Thyroid gland (tissue), 4 donors: ENCODE results near the gene DLX1. TPM values are rescaled to one million over a fixed set of nuclear protein-coding genes. Genes with fewer than 3 reads are reported as not detected.

Source experiments
- DNase-seq, 2 donors: peaks; one replicate each; pipeline ENCODE4 v3.0.0-alpha.2; 2019
- H3K27ac ChIP-seq, 3 donors: fragments of 200-600 bp; sonication (generic); 1 replicate in 2 of 3; 2 replicates in 1 of 3; pipeline ENCODE4 v1.5.1; 2016 to 2019; ENCODE audit warnings: mild to moderate bottlenecking in 1 of 3, moderate library complexity in 1 of 3
- H3K27me3 ChIP-seq: fragments of 200-600 bp; sonication (generic); one replicate; pipeline ENCODE4 v1.5.1; 2019
- H3K36me3 ChIP-seq, 2 donors: fragments of 200-600 bp; sonication (generic); one replicate each; pipeline ENCODE4 v1.5.1; 2016 to 2019
- H3K4me1 ChIP-seq, 2 donors: fragments of 200-600 bp; sonication (generic); one replicate each; pipeline ENCODE4 v1.5.1; 2017 to 2019
- H3K4me3 ChIP-seq, 3 donors: fragments of 200-600 bp; sonication (generic); replicated peaks in 1 of 3; 1 replicate in 2 of 3; 2 replicates in 1 of 3; pipeline ENCODE4 v1.5.1; 2016; ENCODE audit warnings: mild to moderate bottlenecking in 1 of 3
- H3K9me3 ChIP-seq: fragments of 200-600 bp; sonication (generic); one replicate; pipeline ENCODE4 v1.5.1; 2017
- POLR2A ChIP-seq, 2 donors: fragments of 450-650 bp; IDR thresholded peaks; one replicate each; pipeline ENCODE4 v1.6.1; 2017; ENCODE audit warnings: antibody characterized with exemption in 2 of 2, mild to moderate bottlenecking in 2 of 2, moderate library complexity in 1 of 2
- WGBS, 2 donors: methylation state at CpG; one replicate each; pipeline ENCODE4 v1.1.5; 2017; 5-methylcytosine and 5-hydroxymethylcytosine counted together
- intact Hi-C: fragments of 100-400 bp; cut with DNase I; formaldehyde crosslinking; loops from one replicate; pipeline ENCODE4 v1.15.1; 2023
- total RNA-seq, 4 donors: library from RNA; depleted of rRNA; stranded (reverse); fragments of >200 nt; gene quantifications; one replicate each; pipeline ENCODE4 v1.2.3, GENCODE V29; 2016
- TF ChIP-seq, protein P1 (sequence below), 6 experiments: fragments of 200-600 bp in 3 of 6; fragments of 450-650 bp in 3 of 6; sonication (generic) in 3 of 6; IDR thresholded peaks; one replicate each; pipeline ENCODE4 v1.5.1; 2016 to 2019; ENCODE audit warnings: antibody characterized with exemption in 6 of 6, mild to moderate bottlenecking in 2 of 6, inconsistent platforms in 1 of 6, moderate library complexity in 1 of 6

Gene DLX1
- total RNA-seq, 4 donors from 2014 or later, result 0.68 to 1.5 (median 1.0) TPM

DNA sequence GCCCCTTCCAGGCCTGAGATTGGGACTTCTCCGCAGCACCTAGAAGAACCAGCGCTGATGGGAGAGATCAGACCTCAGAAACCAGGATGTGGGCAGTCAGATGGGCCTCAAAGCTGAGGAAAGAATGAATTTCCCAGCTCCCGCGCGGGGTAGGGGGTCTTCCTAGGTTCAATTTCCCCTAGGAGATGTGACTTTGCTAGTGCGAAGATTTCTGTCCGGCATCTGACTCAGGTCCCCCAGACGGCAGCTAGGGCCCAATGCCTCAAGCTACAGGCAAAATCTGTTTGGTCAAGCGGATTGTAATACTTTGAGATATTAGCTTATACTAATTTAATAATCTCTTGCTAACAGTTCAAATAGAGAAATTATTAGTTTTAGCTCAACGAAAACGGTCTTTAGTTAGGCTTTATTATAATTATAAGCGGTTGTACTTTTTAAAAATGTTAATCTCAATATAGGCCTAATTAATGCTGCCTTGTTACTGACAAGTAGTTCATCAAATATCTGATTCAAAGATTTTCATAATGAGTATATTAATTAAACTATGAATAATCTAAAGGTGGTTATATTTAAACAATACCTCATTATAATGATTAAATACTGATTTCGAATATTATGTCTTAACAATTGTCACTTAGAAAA lies 5.8 kb downstream of the DLX1 start:
- intact Hi-C loops, result no loop called here
- Histone ChIP-seq H3K9me3 (no peaks in the 10 kb centered on the region), H3K27ac (peak overlapping the region in 1 of 3 donors; percentile 13), H3K4me3 (no peak overlapping the region), H3K27me3 (peaks cover 90% of the 10 kb centered on the region), H3K4me1 (peaks cover 12 to 29% of the 10 kb centered on the region in 2 donors), H3K36me3 (no peaks in the 10 kb centered on the region)
- WGBS, 2 donors, result 26 to 37% methylated on average over 13 of the region's 13 CpGs
- no peak for DNase-seq
- TF ChIP-seq POLR2A (IDR thresholded peaks at IDR 0.05), result no peak
- TF ChIP-seq, protein P1, sequence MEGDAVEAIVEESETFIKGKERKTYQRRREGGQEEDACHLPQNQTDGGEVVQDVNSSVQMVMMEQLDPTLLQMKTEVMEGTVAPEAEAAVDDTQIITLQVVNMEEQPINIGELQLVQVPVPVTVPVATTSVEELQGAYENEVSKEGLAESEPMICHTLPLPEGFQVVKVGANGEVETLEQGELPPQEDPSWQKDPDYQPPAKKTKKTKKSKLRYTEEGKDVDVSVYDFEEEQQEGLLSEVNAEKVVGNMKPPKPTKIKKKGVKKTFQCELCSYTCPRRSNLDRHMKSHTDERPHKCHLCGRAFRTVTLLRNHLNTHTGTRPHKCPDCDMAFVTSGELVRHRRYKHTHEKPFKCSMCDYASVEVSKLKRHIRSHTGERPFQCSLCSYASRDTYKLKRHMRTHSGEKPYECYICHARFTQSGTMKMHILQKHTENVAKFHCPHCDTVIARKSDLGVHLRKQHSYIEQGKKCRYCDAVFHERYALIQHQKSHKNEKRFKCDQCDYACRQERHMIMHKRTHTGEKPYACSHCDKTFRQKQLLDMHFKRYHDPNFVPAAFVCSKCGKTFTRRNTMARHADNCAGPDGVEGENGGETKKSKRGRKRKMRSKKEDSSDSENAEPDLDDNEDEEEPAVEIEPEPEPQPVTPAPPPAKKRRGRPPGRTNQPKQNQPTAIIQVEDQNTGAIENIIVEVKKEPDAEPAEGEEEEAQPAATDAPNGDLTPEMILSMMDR (IDR thresholded peaks at IDR 0.05), result no peak

DNA sequence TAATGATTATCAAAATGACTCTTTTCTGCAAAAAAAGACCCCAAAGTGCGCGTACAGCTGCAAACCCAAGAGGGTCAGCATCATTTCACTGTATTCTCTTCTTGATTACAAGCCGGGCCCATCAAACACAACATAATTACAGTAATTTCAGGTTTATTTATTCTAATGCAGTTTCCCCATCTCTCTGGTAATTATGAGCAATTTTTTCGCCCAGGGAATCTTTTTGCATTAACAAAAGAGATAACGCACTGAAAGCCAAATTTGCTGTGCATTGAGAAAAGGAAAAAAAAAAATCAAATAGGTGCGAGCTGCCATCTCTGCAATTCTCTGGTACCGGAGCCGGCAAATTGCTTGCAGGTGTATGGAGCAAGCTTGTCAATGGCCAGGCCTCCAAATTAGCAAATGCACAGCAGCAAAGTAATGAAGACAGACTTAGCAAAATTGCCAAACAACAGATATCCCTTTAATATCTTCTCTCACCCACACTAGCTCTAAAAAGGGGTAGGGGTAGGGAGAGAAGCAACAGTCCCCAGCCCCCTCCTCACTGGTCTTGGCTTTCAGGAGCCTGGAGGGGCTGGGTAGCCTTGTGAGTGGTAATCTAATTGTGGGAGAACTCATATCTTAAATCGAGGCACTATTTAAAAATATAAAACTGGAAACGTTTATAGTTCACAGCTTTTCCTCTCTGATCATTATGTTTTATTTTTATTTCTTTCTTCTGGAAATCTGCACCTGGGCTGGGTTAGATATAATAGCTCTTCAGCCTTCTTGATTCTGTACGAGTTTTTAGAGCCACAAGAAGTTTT lies 6.7 kb downstream of the DLX1 start:
- DNase-seq, result no peak
- Histone ChIP-seq H3K4me3 (no peak overlapping the region), H3K9me3 (no peaks in the 10 kb centered on the region), H3K27ac (no peak overlapping the region), H3K27me3 (peaks cover 87% of the 10 kb centered on the region), H3K36me3 (no peaks in the 10 kb centered on the region), H3K4me1 (peaks cover 8 to 29% of the 10 kb centered on the region in 2 donors)
- intact Hi-C loops, result no loop called here
- TF ChIP-seq, protein P1 (IDR thresholded peaks at IDR 0.05), result no peak
- no peak for TF ChIP-seq POLR2A (IDR thresholded peaks at IDR 0.05)
- WGBS, 2 donors, result 23 to 36% methylated on average over 11 of the region's 11 CpGs

DNA sequence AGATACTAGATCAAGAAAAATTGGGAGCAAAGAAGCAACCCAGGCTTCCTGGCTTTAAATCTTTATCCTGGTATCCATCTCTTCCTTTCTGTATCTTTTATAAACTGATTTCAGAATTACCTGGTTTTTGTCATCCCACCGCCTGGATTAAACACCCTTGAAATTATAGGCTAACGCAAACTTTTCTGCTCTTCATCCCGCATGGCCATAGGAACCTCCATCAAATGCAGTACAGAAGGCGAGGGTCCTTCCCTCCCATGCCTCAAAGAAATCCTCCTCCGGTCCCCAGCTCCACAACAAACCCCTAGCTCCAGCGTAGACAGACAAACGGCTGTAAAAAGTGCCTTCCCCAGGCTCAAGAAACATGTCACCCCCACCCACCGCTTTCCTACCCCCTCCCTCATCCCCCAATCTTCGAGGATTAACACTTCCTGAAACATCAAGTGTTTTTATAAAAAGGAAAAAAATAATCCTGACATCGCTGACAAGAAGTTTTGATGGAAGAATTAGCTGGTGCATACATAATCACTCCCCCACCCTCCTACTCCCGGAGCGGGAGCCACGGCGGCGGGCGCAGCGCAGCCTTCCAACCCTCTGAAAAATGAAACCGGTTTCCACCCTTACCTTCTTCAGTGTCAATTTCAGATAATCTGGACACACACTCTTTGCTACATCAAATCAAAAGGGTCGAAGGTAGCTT lies 7.6 kb downstream of the DLX1 start:
- 14 to 17% methylated on average over 19 of the region's 19 CpGs for WGBS, 2 donors
- peaks cover 8 to 37% of the 10 kb centered on the region in 2 donors for H3K4me1 ChIP-seq

DNA sequence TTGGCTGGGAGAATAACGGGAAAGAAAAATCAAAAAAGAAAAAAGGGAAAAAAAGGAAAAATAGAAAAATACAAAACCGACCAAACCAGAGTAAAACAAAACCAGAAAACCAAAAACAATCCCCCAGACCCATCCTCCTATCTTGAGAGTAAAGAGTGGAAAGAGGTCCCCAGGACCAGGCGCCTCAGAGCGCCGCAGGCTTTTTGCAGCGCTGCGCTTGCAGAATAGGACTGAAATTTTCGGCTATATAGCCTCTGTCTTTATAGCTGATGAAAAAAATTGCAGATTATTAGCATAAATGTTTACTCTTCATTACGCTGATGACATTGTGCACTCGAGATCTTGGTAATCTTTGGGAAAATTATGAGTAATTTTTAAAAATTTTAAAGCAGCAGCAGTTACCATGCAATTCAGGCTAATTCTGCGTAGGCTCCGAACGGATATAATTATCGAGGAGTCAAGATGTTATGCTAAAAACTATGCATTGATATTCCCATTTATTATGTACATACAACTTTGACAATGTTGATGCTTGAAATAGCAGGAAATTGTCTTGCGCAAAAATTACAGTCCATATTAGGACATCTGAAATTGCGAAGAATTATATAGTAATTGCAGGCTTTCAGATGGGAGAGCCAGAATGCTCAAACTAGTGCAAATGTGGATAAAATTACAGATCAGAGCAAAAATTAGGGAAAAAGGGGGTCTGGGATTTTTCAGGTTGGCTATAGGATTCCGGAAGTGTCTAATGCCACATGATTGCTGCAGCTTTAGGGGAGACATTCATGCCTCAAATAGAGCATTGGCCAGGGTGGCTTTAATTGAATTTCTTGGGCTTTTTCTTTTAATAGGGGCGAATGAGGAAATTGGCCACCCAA lies 8.3 kb downstream of the DLX1 start:
- intact Hi-C loops, result no loop called here
- TF ChIP-seq, protein P1 (IDR thresholded peaks at IDR 0.05), result no peak
- no peak for TF ChIP-seq POLR2A (IDR thresholded peaks at IDR 0.05)
- DNase-seq, result no peak
- WGBS, 2 donors, result 17 to 26% methylated on average over 18 of the region's 18 CpGs
- Histone ChIP-seq H3K27me3 (peaks cover 90% of the 10 kb centered on the region), H3K36me3 (no peaks in the 10 kb centered on the region), H3K4me1 (peaks cover 8 to 42% of the 10 kb centered on the region in 2 donors), H3K9me3 (no peaks in the 10 kb centered on the region), H3K4me3 (no peak overlapping the region), H3K27ac (no peak overlapping the region)

More for the DNA sequence above, 7.6 kb downstream of the DLX1 start:
- Histone ChIP-seq H3K9me3 (no peaks in the 10 kb centered on the region), H3K27ac (no peak overlapping the region), H3K4me3 (no peak overlapping the region), H3K36me3 (no peaks in the 10 kb centered on the region), H3K27me3 (peaks cover 87% of the 10 kb centered on the region)
- DNase-seq, result no peak
- no peak for TF ChIP-seq POLR2A (IDR thresholded peaks at IDR 0.05)
- TF ChIP-seq, protein P1 (IDR thresholded peaks at IDR 0.05), result no peak
- intact Hi-C loops, result no loop called here
